ENCODE data around the gene SLC9A8. TPM values are rescaled to one million over a fixed set of nuclear protein-coding genes. Genes with fewer than 3 reads are reported as not detected.

The SLC9A8 gene
- total RNA-seq, 1 experiment from 2014 or later, result 7.5 TPM

- H3K27me3 ChIP-seq (ENCODE audit: insufficient read depth, low read length), result no peaks in the 10 kb centered on the region
- peak; percentile 20; the same call in 2 of the 3 replicates for TF ChIP-seq CTCF (conservative IDR thresholded peaks at IDR 0.05)
- no peak overlapping the region for H2BK20ac ChIP-seq (ENCODE audit: low read depth, low read length, poor library complexity, severe bottlenecking)
- H3K79me1 ChIP-seq (ENCODE audit: insufficient read depth, low read depth, low read length, poor library complexity, severe bottlenecking), result no peaks in the 10 kb centered on the region
- no peaks in the 10 kb centered on the region for H3K23me2 ChIP-seq (ENCODE audit: insufficient read length, low read depth, low read length, poor library complexity, severe bottlenecking)
- H3K4me1 ChIP-seq (ENCODE audit: insufficient read depth, low read length), result no peaks in the 10 kb centered on the region
- no peak overlapping the region for H2BK12ac ChIP-seq (ENCODE audit: insufficient read length, low read depth, low read length)
- Mint-ChIP-seq H3K27me3 (ENCODE audit: low read depth) (no peaks in the 10 kb centered on the region; the same call in 1 of the 2 replicates), H3K36me3 (ENCODE audit: insufficient read depth in 1 of 3, low read depth in 3 of 3) (no peaks in the 10 kb centered on the region), H3K9me3 (no peaks in the 10 kb centered on the region), H3K4me1 (peaks cover 3 to 9% of the 10 kb centered on the region in 2 experiments; a peak in 3 of 4 replicates), H3K27ac (no peak overlapping the region; a peak in 1 of 7 replicates), H3K4me3 (no peak overlapping the region)
- no peak overlapping the region for H3K4ac ChIP-seq (ENCODE audit: low read depth, low read length)
- H3K9ac ChIP-seq (ENCODE audit: extremely low read depth, insufficient read length, low read length), result no peak overlapping the region
- H3K14ac ChIP-seq (ENCODE audit: insufficient read depth, low read length), result no peak overlapping the region
- H2AK5ac ChIP-seq (ENCODE audit: insufficient read length, low read length), result no peak overlapping the region
- no peak overlapping the region for H3K56ac ChIP-seq (ENCODE audit: insufficient read length, low read depth, low read length)
- no peak for DNase-seq
- H3K27ac ChIP-seq (ENCODE audit: insufficient read length, low read depth, low read length), result no peak overlapping the region
- no peaks in the 10 kb centered on the region for H3K79me2 ChIP-seq (ENCODE audit: insufficient read depth, low read length)
- H3K4me2 ChIP-seq (ENCODE audit: insufficient read depth, insufficient read length, low read length), result no peak overlapping the region
- no peaks in the 10 kb centered on the region for H3K9me3 ChIP-seq (ENCODE audit: control insufficient read depth, low read depth, low read length)
- no peak overlapping the region for H2BK15ac ChIP-seq (ENCODE audit: low read depth, low read length)
- WGBS (ENCODE audit: extremely low coverage, insufficient read length, low lambda C conversion rate), result no CpG with 5 or more reads among the region's 9 CpGs
- no peak overlapping the region for H3K23ac ChIP-seq (ENCODE audit: insufficient read length, low read depth, low read length)
- H4K91ac ChIP-seq (ENCODE audit: insufficient read length, low read depth, low read length), result no peak overlapping the region
- H2BK120ac ChIP-seq (ENCODE audit: low read depth, low read length, poor library complexity, severe bottlenecking), result no peak overlapping the region
- no peak overlapping the region for H2AFZ ChIP-seq (ENCODE audit: low read length)
- H2BK5ac ChIP-seq (ENCODE audit: insufficient read length, low read length), result no peak overlapping the region
- no peak overlapping the region for H4K8ac ChIP-seq (replicated peaks; ENCODE audit: insufficient read length, low read depth, low read length)
- H3T11ph ChIP-seq (ENCODE audit: low read length), result no peak overlapping the region
- no peak overlapping the region for H4K5ac ChIP-seq (ENCODE audit: insufficient read length, low read depth, low read length)
- no peaks in the 10 kb centered on the region for H4K20me1 ChIP-seq (ENCODE audit: control insufficient read depth, insufficient read depth, insufficient read length)
- no peak overlapping the region for H3K18ac ChIP-seq (ENCODE audit: insufficient read length, low read depth, low read length)
These were observed 22.4 kb upstream of the SLC9A8 start for GRCh38 chr20:49790077-49790798.

Measured in H9 (cell line).